MM.1S (cell line): Measurements from ENCODE around the gene CRTAP.

ENCODE experiments used
- DNase-seq: peaks from one replicate; pipeline ENCODE4 v3.0.0-alpha.2; 2015
- H2AFZ ChIP-seq: fragments of 300-600 bp; sonication (generic); 2 replicates; pipeline ENCODE4 v1.6.0; 2016; ENCODE audit warnings: antibody characterized with exemption, low read length
- H3F3A ChIP-seq: fragments of 300-600 bp; sonication (generic); 2 replicates; pipeline ENCODE4 v1.6.1; 2016; ENCODE audit warnings: mild to moderate bottlenecking, antibody characterized with exemption, low read length, moderate library complexity, mixed read lengths; ENCODE audit not compliant: insufficient read depth
- H3K27ac ChIP-seq: fragments of 300-600 bp; sonication (generic); 2 replicates; pipeline ENCODE4 v1.5.1; 2016; ENCODE audit warnings: mild to moderate bottlenecking, low read length
- H3K27me3 ChIP-seq: fragments of 300-600 bp; sonication (generic); replicated peaks from 2 replicates; pipeline ENCODE4 v1.6.0; 2016; ENCODE audit warnings: low read length; ENCODE audit not compliant: insufficient read depth
- H3K36me3 ChIP-seq: fragments of 300-600 bp; sonication (generic); replicated peaks from 2 replicates; pipeline ENCODE4 v1.6.1; 2016; ENCODE audit warnings: mild to moderate bottlenecking, low read length, mixed read lengths; ENCODE audit not compliant: insufficient read depth
- H3K4me1 ChIP-seq: fragments of 300-600 bp; sonication (generic); 2 replicates; pipeline ENCODE4 v1.6.1; 2016; ENCODE audit warnings: low read length, mixed read lengths
- H3K4me2 ChIP-seq: fragments of 300-600 bp; sonication (generic); 2 replicates; pipeline ENCODE4 v1.6.0; 2016; ENCODE audit warnings: low read depth, low read length
- H3K4me3 ChIP-seq: fragments of 300-600 bp; sonication (generic); 2 replicates; pipeline ENCODE4 v1.5.1; 2016; ENCODE audit warnings: low read length, mixed read lengths
- H3K79me2 ChIP-seq: fragments of 300-600 bp; sonication (generic); 2 replicates; pipeline ENCODE4 v1.6.1; 2016; ENCODE audit warnings: mixed run types, low read length, mixed read lengths
- H3K9ac ChIP-seq: fragments of 300-600 bp; sonication (generic); 2 replicates; pipeline ENCODE4 v1.6.1; 2016; ENCODE audit warnings: low read length, mixed read lengths
- H3K9me2 ChIP-seq: fragments of 300-600 bp; sonication (generic); replicated peaks from 2 replicates; pipeline ENCODE4 v1.6.1; 2016; ENCODE audit warnings: mild to moderate bottlenecking, low read length, mixed read lengths; ENCODE audit not compliant: insufficient read depth
- H3K9me3 ChIP-seq: fragments of 300-600 bp; sonication (generic); replicated peaks from 2 replicates; pipeline ENCODE4 v1.6.1; 2016; ENCODE audit warnings: mild to moderate bottlenecking, low read length, mixed read lengths; ENCODE audit not compliant: insufficient read depth
- H4K20me1 ChIP-seq: fragments of 300-600 bp; sonication (generic); 2 replicates; pipeline ENCODE4 v1.6.1; 2016; ENCODE audit warnings: mild to moderate bottlenecking, low read length, moderate library complexity, mixed read lengths; ENCODE audit not compliant: insufficient read depth
- EZH2 ChIP-seq: fragments of 300-600 bp; sonication (generic); optimal IDR thresholded peaks from 2 replicates; pipeline ENCODE3; 2017; ENCODE audit warnings: low read depth, mild to moderate bottlenecking, antibody characterized with exemption, low read length, mixed read lengths
- EZH2phosphoT487 ChIP-seq: fragments of 300-600 bp; sonication (generic); IDR thresholded peaks from 2 replicates; pipeline ENCODE4 v1.6.1; 2018; ENCODE audit warnings: antibody characterized with exemption, low read length
- TF ChIP-seq, protein P1 (sequence below): fragments of 300-600 bp; sonication (generic); IDR thresholded peaks from 2 replicates; pipeline ENCODE4 v1.5.1; 2016; ENCODE audit warnings: antibody characterized with exemption, low read length, mixed read lengths

The CRTAP gene

GRCh38 chr3:33089515-33089914 is 24.3 kb upstream of the CRTAP start:
- Histone ChIP-seq H2AFZ (no peak overlapping the region), H3K9me2 (no peaks in the 10 kb centered on the region), H3K79me2 (peaks cover 80% of the 10 kb centered on the region), H3K9me3 (no peaks in the 10 kb centered on the region), H3F3A (peaks cover 6% of the 10 kb centered on the region; the same call in 1 of the 2 replicates), H3K27me3 (no peaks in the 10 kb centered on the region), H3K27ac (no peak overlapping the region), H3K4me1 (peaks cover 17% of the 10 kb centered on the region), H3K4me2 (peak overlapping the region; percentile 48; the same call in 1 of the 2 replicates), H3K9ac (no peak overlapping the region), H3K36me3 (no peaks in the 10 kb centered on the region), H3K4me3 (no peak overlapping the region), H4K20me1 (peaks cover 11% of the 10 kb centered on the region; the same call in 1 of the 2 replicates)
- DNase-seq, result peak; percentile 80
- no peak for TF ChIP-seq EZH2
- TF ChIP-seq EZH2phosphoT487, result no peak
- TF ChIP-seq, protein P1, sequence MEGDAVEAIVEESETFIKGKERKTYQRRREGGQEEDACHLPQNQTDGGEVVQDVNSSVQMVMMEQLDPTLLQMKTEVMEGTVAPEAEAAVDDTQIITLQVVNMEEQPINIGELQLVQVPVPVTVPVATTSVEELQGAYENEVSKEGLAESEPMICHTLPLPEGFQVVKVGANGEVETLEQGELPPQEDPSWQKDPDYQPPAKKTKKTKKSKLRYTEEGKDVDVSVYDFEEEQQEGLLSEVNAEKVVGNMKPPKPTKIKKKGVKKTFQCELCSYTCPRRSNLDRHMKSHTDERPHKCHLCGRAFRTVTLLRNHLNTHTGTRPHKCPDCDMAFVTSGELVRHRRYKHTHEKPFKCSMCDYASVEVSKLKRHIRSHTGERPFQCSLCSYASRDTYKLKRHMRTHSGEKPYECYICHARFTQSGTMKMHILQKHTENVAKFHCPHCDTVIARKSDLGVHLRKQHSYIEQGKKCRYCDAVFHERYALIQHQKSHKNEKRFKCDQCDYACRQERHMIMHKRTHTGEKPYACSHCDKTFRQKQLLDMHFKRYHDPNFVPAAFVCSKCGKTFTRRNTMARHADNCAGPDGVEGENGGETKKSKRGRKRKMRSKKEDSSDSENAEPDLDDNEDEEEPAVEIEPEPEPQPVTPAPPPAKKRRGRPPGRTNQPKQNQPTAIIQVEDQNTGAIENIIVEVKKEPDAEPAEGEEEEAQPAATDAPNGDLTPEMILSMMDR, result no peak

DNA sequence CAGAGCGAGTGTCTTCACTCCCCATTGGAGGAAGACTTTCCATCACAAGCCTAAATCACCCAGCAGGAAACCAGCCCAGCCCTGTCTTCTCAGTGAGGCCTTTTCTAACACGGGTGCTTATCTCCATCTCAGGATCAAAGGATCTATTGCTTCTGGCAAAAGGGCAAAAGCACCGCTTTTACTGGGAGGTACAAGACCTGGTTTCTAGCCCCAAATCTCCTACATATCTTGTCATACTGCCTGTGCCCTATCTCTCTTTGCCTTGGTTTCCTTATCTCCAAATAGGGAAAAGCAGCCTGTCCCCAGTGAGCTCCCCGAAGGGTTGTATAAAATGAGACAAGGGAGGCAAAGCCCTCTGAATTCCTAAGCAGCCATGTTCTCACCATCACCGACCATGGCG is 22.1 kb upstream of the CRTAP start:
- H2AFZ ChIP-seq, result no peak overlapping the region
- DNase-seq, result no peak
- peaks cover 6% of the 10 kb centered on the region; the same call in 1 of the 2 replicates for H3F3A ChIP-seq
- peaks cover 11% of the 10 kb centered on the region; the same call in 1 of the 2 replicates for H4K20me1 ChIP-seq
- H3K36me3 ChIP-seq, result no peaks in the 10 kb centered on the region
- no peak overlapping the region for H3K4me2 ChIP-seq
- peaks cover 23% of the 10 kb centered on the region for H3K4me1 ChIP-seq
- peaks cover 76% of the 10 kb centered on the region for H3K79me2 ChIP-seq
- H3K4me3 ChIP-seq, result no peak overlapping the region
- no peak overlapping the region for H3K9ac ChIP-seq
- no peak for TF ChIP-seq EZH2
- no peak for TF ChIP-seq EZH2phosphoT487
- TF ChIP-seq, protein P1, result no peak
- no peaks in the 10 kb centered on the region for H3K9me2 ChIP-seq
- H3K9me3 ChIP-seq, result no peaks in the 10 kb centered on the region
- H3K27me3 ChIP-seq, result no peaks in the 10 kb centered on the region
- H3K27ac ChIP-seq, result no peak overlapping the region

DNA sequence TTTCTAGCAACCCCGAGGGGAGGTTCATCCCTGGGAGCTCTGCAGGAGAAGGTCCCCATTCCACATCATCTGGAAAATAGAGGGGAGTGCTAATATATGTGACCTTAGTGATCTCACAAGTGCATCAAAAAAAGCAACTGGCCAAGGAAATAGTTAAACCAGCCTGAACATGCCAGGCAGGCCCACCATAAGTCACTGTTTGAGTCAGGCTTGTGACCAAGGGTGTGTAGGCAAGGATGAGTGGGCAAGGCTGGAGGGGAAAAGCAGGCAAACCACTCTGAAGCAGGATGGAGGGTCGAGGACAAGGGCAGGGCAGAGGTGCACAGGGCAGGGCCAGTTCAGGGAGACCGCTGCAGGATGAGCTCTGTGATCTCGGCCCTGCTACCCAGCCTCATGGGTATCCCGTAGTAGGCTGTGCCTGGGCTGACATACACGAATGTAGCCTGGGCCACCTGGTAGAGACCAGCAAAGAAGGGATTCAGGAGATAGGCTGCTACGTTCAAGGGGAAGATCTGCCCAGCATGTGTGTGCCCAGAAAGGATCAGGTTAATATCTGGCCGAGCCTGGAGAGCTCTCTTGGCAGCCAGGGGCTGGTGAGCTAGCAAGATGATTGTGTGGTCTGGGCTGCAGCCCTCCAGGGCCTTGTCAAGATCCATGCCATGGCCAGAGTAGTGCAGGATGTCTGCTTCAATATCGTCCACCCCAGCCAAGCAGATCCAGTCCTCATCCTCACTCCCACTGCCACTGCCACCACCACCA is 21.1 kb upstream of the CRTAP start:
- H3K4me1 ChIP-seq, result peaks cover 23% of the 10 kb centered on the region
- no peaks in the 10 kb centered on the region for H3K9me3 ChIP-seq
- no peaks in the 10 kb centered on the region for H3K36me3 ChIP-seq
- no peaks in the 10 kb centered on the region for H3K9me2 ChIP-seq
- peaks cover 67% of the 10 kb centered on the region for H3K79me2 ChIP-seq
- peaks cover 6% of the 10 kb centered on the region; the same call in 1 of the 2 replicates for H3F3A ChIP-seq
- H3K9ac ChIP-seq, result no peak overlapping the region
- no peak for TF ChIP-seq EZH2phosphoT487
- no peak for TF ChIP-seq EZH2
- TF ChIP-seq, protein P1, result no peak
- no peaks in the 10 kb centered on the region for H3K27me3 ChIP-seq
- DNase-seq, result no peak
- peaks cover 11% of the 10 kb centered on the region; the same call in 1 of the 2 replicates for H4K20me1 ChIP-seq
- H3K4me2 ChIP-seq, result no peak overlapping the region
- no peak overlapping the region for H2AFZ ChIP-seq
- H3K27ac ChIP-seq, result no peak overlapping the region
- no peak overlapping the region for H3K4me3 ChIP-seq
